ENCODE data around the gene CRTC3.

Gene CRTC3

DNA sequence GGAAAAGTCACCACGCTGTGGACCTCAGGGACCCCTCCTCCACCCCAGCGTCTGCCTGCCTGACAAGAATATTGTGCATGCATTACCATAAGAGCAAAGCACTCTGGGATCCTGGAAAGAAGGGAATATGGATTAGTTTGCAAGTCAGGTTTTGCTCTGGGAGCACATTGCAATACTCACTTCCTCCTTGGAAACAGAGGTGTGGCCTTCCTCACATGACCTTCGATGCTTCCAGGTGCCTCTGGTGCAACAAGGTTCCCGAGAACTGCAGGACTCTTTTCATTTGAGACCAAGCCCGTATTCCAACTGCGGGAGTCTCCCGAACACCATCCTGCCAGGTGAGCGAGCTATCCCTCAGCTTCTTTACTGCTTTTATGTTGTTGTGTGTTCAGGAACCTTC lies 111.1 kb downstream of the CRTC3 start:
- H3K79me2 ChIP-seq (ENCODE audit: control insufficient read depth, insufficient read depth, low read length, poor library complexity), result no peaks in the 10 kb centered on the region
- H2AFZ ChIP-seq (ENCODE audit: insufficient read depth, low read length, poor library complexity), result no peak overlapping the region
- H3K14ac ChIP-seq (ENCODE audit: low read length), result no peak overlapping the region
- H4K8ac ChIP-seq (ENCODE audit: low read depth, low read length), result no peak overlapping the region
- H3K23ac ChIP-seq (ENCODE audit: low read length), result no peak overlapping the region
- H3K9ac ChIP-seq (ENCODE audit: low read length), result no peak overlapping the region
- H3K79me1 ChIP-seq (ENCODE audit: low read length), result peaks cover 9% of the 10 kb centered on the region
- no peak overlapping the region for H2BK120ac ChIP-seq (ENCODE audit: insufficient read depth, low read length, poor library complexity)
- no peak overlapping the region for H3K27ac ChIP-seq (ENCODE audit: low read depth, low read length)
- H3K9me3 ChIP-seq (ENCODE audit: insufficient read depth, low read depth, low read length), result peaks cover 3% of the 10 kb centered on the region
- peaks cover 0 to 4% of the 10 kb centered on the region in 2 experiments for H3K4me1 ChIP-seq (ENCODE audit: control insufficient read depth in 1 of 2, insufficient read depth in 2 of 2, low read length in 2 of 2)
- peak in 1 of 2 donors; percentile 25 for DNase-seq
- H3K27me3 ChIP-seq (ENCODE audit: insufficient read depth, low read length), result no peaks in the 10 kb centered on the region
- no peak overlapping the region for H3K4ac ChIP-seq (ENCODE audit: low read depth, low read length)
- no CpG with 5 or more reads among the region's 8 CpGs for WGBS (ENCODE audit: extremely low coverage, insufficient coverage, insufficient read length)
- H3K18ac ChIP-seq (ENCODE audit: low read length), result no peak overlapping the region
- H4K12ac ChIP-seq (ENCODE audit: low read depth, low read length), result no peak overlapping the region
- no peak overlapping the region for H2BK5ac ChIP-seq (ENCODE audit: low read depth, low read length, poor library complexity)
- H3K36me3 ChIP-seq (ENCODE audit: control insufficient read depth in 1 of 2, insufficient read depth in 2 of 2, low read length in 2 of 2), result peaks cover 43 to 54% of the 10 kb centered on the region in 2 experiments
- H2BK12ac ChIP-seq (ENCODE audit: low read length), result no peak overlapping the region
- H4K91ac ChIP-seq (ENCODE audit: low read depth, low read length), result no peak overlapping the region
- no peak overlapping the region for H2AK5ac ChIP-seq (ENCODE audit: low read length)
- H3K4me3 ChIP-seq (ENCODE audit: low read depth, low read length), result no peak overlapping the region
- H3K4me2 ChIP-seq (ENCODE audit: low read length), result no peak overlapping the region

DNA sequence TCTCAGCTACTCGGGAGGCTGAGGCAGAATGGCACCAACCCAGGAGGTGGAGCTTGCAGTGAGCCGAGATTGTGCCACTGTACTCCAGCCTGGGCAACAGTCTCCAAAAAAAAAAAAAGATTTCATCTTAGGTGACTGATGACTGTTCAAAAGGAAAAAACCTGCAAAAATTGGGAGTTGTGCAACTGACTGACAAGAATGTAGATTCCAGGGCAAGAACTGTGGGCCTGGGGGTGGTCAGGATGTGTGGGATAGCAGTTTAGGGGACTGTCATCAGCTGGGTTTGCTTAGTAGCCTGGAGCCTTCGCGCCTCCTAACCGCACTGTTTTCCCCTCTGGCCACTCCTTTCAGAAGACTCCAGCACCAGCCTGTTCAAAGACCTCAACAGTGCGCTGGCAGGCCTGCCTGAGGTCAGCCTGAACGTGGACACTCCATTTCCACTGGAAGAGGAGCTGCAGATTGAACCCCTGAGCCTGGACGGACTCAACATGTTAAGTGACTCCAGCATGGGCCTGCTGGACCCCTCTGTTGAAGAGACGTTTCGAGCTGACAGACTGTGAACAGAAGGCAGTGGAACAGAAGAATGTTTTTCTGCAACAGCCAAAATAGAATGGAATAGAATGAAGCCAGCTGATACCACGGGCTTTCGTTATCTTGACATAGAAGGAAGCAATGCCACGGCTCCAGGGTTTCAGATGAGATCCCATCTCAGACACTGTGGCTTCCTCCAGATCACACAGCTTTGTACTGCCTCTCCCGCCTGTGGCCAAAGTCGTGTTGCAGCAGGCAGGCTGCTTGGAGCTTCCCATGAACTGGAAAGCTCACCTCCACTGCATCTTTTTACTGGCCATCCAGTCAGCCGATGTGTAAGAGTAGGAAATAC lies 112.1 kb downstream of the CRTC3 start:
- Histone ChIP-seq H3K4me3 (ENCODE audit: low read depth, low read length) (no peak overlapping the region), H3K27me3 (ENCODE audit: insufficient read depth, low read length) (no peaks in the 10 kb centered on the region), H3K79me1 (ENCODE audit: low read length) (peaks cover 9% of the 10 kb centered on the region), H2BK12ac (ENCODE audit: low read length) (peak overlapping the region; percentile 12), H2BK5ac (ENCODE audit: low read depth, low read length, poor library complexity) (peak overlapping the region; percentile 41), H3K9me3 (ENCODE audit: insufficient read depth, low read depth, low read length) (peaks cover 3% of the 10 kb centered on the region), H3K4ac (ENCODE audit: low read depth, low read length) (no peak overlapping the region), H2AFZ (ENCODE audit: insufficient read depth, low read length, poor library complexity) (no peak overlapping the region), H3K4me1 (ENCODE audit: control insufficient read depth in 1 of 2, insufficient read depth in 2 of 2, low read length in 2 of 2) (peaks cover 0 to 4% of the 10 kb centered on the region in 2 experiments), H3K18ac (ENCODE audit: low read length) (no peak overlapping the region), H2BK120ac (ENCODE audit: insufficient read depth, low read length, poor library complexity) (peak overlapping the region; percentile 58), H2AK5ac (ENCODE audit: low read length) (no peak overlapping the region), H4K91ac (ENCODE audit: low read depth, low read length) (peak overlapping the region; percentile 27), H4K12ac (ENCODE audit: low read depth, low read length) (no peak overlapping the region), H3K14ac (ENCODE audit: low read length) (no peak overlapping the region), H3K23ac (ENCODE audit: low read length) (no peak overlapping the region), H3K36me3 (ENCODE audit: control insufficient read depth in 1 of 2, insufficient read depth in 2 of 2, low read length in 2 of 2) (peaks cover 43 to 54% of the 10 kb centered on the region in 2 experiments), H3K4me2 (ENCODE audit: low read length) (no peak overlapping the region), H3K27ac (ENCODE audit: low read depth, low read length) (peak overlapping the region; percentile 80), H4K8ac (ENCODE audit: low read depth, low read length) (peak overlapping the region; percentile 17), H3K9ac (ENCODE audit: low read length) (no peak overlapping the region), H3K79me2 (ENCODE audit: control insufficient read depth, insufficient read depth, low read length, poor library complexity) (no peaks in the 10 kb centered on the region)
- no CpG with 5 or more reads among the region's 16 CpGs for WGBS (ENCODE audit: extremely low coverage, insufficient coverage, insufficient read length)
- peak; percentile 71 to 82 for DNase-seq

DNA sequence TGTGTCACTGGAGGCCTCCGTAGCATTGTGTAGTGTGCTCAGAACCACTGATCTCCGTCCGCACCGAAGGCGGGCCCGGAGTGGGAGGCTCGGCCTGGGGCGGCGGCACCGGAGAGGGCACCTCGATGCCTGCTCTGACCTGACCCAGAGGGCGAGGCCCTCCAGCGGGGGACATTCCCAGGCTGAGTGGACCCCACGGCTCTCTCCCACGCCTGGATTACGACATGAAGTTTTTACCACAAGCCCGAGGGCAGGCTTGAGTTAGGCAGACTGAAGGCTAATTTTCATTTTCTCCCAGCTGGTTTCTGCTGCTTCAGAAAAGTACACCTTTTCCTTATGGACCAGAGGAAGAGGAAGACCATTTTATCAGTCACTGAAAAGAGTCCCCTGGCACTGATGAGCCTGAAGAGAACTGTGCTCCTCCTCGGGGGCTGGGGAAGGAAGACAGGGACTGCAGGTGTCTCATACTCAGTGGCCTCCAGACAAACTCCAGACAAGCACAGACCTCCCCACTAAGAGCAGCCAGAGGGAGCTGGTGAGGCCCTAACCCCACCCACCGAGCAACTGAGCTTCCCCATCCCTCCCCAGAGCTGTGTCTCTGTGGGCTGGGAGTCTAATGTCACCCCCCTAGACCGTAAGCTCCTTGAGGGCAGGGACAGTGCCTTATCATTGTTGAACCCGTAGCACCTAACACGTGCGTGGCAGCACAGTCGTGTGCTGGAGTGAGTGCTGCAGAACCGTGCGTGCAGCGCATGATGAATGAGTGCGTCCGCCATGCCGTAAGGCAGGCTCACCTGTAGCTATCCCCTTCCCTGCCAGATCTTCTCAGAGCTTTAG lies 113.0 kb downstream of the CRTC3 start:
- Histone ChIP-seq H3K36me3 (ENCODE audit: control insufficient read depth in 1 of 2, insufficient read depth in 2 of 2, low read length in 2 of 2) (peaks cover 42 to 52% of the 10 kb centered on the region in 2 experiments), H3K27ac (ENCODE audit: low read depth, low read length) (peak overlapping the region; percentile 80), H3K9ac (ENCODE audit: low read length) (no peak overlapping the region), H3K4me1 (ENCODE audit: control insufficient read depth in 1 of 2, insufficient read depth in 2 of 2, low read length in 2 of 2) (peaks cover 0 to 4% of the 10 kb centered on the region in 2 experiments), H3K23ac (ENCODE audit: low read length) (no peak overlapping the region), H2BK5ac (ENCODE audit: low read depth, low read length, poor library complexity) (no peak overlapping the region), H4K12ac (ENCODE audit: low read depth, low read length) (no peak overlapping the region), H3K4ac (ENCODE audit: low read depth, low read length) (no peak overlapping the region), H3K9me3 (ENCODE audit: insufficient read depth, low read depth, low read length) (peaks cover 3% of the 10 kb centered on the region), H3K4me2 (ENCODE audit: low read length) (no peak overlapping the region), H2AK5ac (ENCODE audit: low read length) (no peak overlapping the region), H2BK120ac (ENCODE audit: insufficient read depth, low read length, poor library complexity) (no peak overlapping the region), H2AFZ (ENCODE audit: insufficient read depth, low read length, poor library complexity) (no peak overlapping the region), H3K79me1 (ENCODE audit: low read length) (peaks cover 9% of the 10 kb centered on the region), H3K4me3 (ENCODE audit: low read depth, low read length) (no peak overlapping the region), H3K14ac (ENCODE audit: low read length) (no peak overlapping the region), H3K27me3 (ENCODE audit: insufficient read depth, low read length) (no peaks in the 10 kb centered on the region), H3K18ac (ENCODE audit: low read length) (no peak overlapping the region), H4K8ac (ENCODE audit: low read depth, low read length) (peak overlapping the region; percentile 17), H2BK12ac (ENCODE audit: low read length) (no peak overlapping the region), H4K91ac (ENCODE audit: low read depth, low read length) (no peak overlapping the region), H3K79me2 (ENCODE audit: control insufficient read depth, insufficient read depth, low read length, poor library complexity) (no peaks in the 10 kb centered on the region)
- DNase-seq, result no peak
- WGBS (ENCODE audit: extremely low coverage, insufficient coverage, insufficient read length), result no CpG with 5 or more reads among the region's 30 CpGs

DNA sequence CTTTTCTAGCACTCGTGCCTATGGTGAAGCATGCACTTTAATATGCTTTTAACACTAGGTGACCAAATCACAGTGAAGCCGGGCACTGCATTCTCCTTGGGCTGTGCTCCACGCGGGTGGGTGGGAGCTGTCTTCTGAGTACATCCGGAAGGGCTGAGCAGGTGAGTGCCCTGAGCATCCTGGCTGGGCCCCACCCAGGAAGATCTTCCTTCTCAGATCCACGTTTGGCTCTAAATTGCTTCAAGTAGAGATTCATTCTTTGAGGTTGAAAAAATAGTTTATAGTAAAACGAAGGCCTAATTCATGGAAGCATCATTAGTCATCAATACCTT lies 113.5 kb downstream of the CRTC3 start:
- peaks cover 3% of the 10 kb centered on the region for H3K9me3 ChIP-seq (ENCODE audit: insufficient read depth, low read depth, low read length)
- peak overlapping the region; percentile 0 for H4K8ac ChIP-seq (ENCODE audit: low read depth, low read length)
- no peak overlapping the region for H4K91ac ChIP-seq (ENCODE audit: low read depth, low read length)
- no peak overlapping the region for H4K12ac ChIP-seq (ENCODE audit: low read depth, low read length)
- H3K18ac ChIP-seq (ENCODE audit: low read length), result no peak overlapping the region
- H3K4me1 ChIP-seq (ENCODE audit: control insufficient read depth in 1 of 2, insufficient read depth in 2 of 2, low read length in 2 of 2), result peaks cover 0 to 6% of the 10 kb centered on the region in 2 experiments
- H2BK12ac ChIP-seq (ENCODE audit: low read length), result no peak overlapping the region
- no peak overlapping the region for H3K4ac ChIP-seq (ENCODE audit: low read depth, low read length)
- peak overlapping the region; percentile 8 for H3K27ac ChIP-seq (ENCODE audit: low read depth, low read length)
- peaks cover 40 to 48% of the 10 kb centered on the region in 2 experiments for H3K36me3 ChIP-seq (ENCODE audit: control insufficient read depth in 1 of 2, insufficient read depth in 2 of 2, low read length in 2 of 2)
- no peak overlapping the region for H3K14ac ChIP-seq (ENCODE audit: low read length)
- H2AFZ ChIP-seq (ENCODE audit: insufficient read depth, low read length, poor library complexity), result no peak overlapping the region
- no peaks in the 10 kb centered on the region for H3K27me3 ChIP-seq (ENCODE audit: insufficient read depth, low read length)
- H3K4me2 ChIP-seq (ENCODE audit: low read length), result no peak overlapping the region
- no peak for DNase-seq
- H3K23ac ChIP-seq (ENCODE audit: low read length), result no peak overlapping the region
- H2BK120ac ChIP-seq (ENCODE audit: insufficient read depth, low read length, poor library complexity), result no peak overlapping the region
- no CpG with 5 or more reads among the region's 7 CpGs for WGBS (ENCODE audit: extremely low coverage, insufficient coverage, insufficient read length)
- H3K4me3 ChIP-seq (ENCODE audit: low read depth, low read length), result no peak overlapping the region
- H3K79me2 ChIP-seq (ENCODE audit: control insufficient read depth, insufficient read depth, low read length, poor library complexity), result no peaks in the 10 kb centered on the region
- H3K79me1 ChIP-seq (ENCODE audit: low read length), result peaks cover 11% of the 10 kb centered on the region
- H2AK5ac ChIP-seq (ENCODE audit: low read length), result no peak overlapping the region
- H2BK5ac ChIP-seq (ENCODE audit: low read depth, low read length, poor library complexity), result no peak overlapping the region
- no peak overlapping the region for H3K9ac ChIP-seq (ENCODE audit: low read length)
